GM19240 (cell line): ENCODE results near the gene CHSY1.
"Not testable (repeated sequence)": the region's sequence is repeated elsewhere in the genome, so short reads cannot be mapped to it uniquely, and the experiment has no call there.

ENCODE experiments used
- DNase-seq: peaks from one replicate; pipeline ENCODE4 v3.0.0; 2011; ENCODE audit warnings: low spot score; ENCODE audit not compliant: insufficient read length

The CHSY1 gene

GRCh38 chr15:101246391-101246790, 5.5 kb downstream of the CHSY1 start:
- DNase-seq: no peak

DNA sequence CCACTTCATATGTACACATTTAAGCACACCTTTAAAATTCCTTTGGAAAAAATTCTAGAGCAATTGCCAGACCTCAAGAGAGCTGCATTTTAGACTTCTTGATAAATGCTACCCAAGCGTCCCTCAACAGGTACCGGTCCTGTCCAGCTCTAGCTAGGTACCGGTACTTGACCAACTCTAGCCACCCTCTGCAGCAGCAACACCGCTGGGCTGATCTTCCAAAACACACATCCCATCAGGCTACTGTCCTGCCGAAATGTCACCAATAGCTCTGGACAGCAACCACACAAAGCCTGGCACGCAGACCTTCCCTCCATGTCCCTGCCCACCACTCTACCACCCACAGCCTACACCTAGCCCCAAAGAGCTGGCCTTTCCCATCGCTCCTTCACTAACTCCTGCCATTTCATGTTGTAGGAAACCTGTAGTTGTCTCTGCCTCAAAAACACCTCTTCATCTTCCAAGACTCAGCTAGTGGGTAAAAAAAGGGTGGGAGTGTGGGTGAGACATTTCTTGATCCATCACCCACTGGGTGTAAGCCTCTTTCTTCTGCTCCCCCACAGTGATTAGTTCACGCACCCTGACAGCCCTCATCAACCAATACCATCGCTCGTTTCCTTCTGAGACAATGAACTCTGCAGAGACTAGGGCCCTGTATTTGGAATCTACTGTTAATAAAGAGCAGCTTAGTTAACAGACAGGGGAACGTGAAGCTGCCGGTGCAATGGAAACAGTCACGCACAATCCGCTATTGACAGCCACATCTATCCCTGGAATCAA, 6.8 kb downstream of the CHSY1 start:
- DNase-seq: no peak

- DNase-seq: no peak
Observed at GRCh38 chr15:101244036-101244781, 7.6 kb downstream of the CHSY1 start.

GRCh38 chr15:101243420-101243819, 8.4 kb downstream of the CHSY1 start:
- DNase-seq: no peak

GRCh38 chr15:101242999-101243336, 8.9 kb downstream of the CHSY1 start:
- no peak for DNase-seq

- no peak for DNase-seq
Observed at GRCh38 chr15:101242160-101242998, 9.5 kb downstream of the CHSY1 start.

GRCh38 chr15:101240358-101240757, 11.5 kb downstream of the CHSY1 start:
- no peak for DNase-seq

DNA sequence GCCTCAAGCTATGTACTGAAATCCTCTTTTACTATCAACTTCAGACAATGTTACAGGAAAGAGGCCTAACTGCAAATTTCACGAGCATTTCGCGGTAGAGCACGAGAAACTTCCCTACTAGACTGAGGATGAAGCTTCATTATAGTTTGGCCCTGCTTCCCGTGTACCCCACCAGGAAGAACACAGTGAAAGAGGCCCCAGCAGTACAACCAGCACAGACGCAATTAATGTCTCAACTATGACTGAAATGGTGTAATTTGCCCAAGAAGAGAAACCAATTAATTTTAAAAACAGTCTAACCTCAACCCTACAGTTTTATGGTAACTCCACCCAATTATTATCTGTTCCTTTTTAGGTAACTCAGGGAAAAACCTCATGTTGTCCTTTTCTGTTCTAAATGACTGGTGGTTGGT, 12.1 kb downstream of the CHSY1 start:
- no peak for DNase-seq

GRCh38 chr15:101237251-101237650, 14.6 kb downstream of the CHSY1 start:
- no peak for DNase-seq

- no peak for DNase-seq
Observed at GRCh38 chr15:101233651-101234280, 18.1 kb downstream of the CHSY1 start.

DNA sequence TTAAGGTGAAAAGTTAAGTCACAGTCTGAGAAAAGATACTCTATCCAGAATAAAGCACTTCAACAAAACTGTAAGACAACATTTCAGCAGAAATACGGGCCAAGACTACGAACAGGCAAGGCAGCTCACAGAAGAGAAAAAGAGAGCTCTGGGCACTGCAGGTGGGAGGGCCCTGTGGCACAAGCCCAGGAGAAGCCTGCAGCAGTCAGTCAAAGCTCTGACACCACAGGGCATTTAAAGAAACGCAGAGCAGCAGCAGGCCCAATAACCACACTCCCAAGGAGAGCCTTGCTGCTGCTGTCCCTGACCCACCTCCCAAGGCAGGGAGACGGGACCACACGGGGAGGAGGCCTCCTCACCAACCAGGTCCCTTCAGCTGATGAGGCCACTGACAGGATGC, 19.2 kb downstream of the CHSY1 start:
- DNase-seq: no peak

GRCh38 chr15:101228313-101228712, 23.5 kb downstream of the CHSY1 start:
- no peak for DNase-seq

DNA sequence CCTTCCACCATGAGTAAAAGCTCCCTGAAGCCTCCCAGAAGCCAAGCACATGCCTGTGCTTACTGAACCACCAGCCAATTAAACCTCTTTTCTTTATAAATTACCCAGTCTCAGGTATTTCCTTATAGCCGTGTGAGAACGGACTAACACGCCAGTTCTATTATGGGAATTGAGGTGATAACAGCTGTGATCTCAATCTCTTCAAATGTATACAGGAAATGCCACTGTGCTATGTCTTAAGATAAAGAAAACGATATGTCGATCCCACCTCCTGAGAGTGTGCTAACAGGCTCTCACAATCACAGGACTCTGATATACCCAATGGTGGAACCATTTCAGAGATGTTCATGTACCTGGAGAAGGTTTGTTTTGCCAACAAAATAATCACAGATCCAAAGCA, 26.2 kb downstream of the CHSY1 start:
- DNase-seq: no peak

- DNase-seq: no peak
Observed at GRCh38 chr15:101221902-101222301, 29.9 kb downstream of the CHSY1 start.

- no peak for DNase-seq
Observed at GRCh38 chr15:101220060-101220459, 31.8 kb downstream of the CHSY1 start.

- no peak for DNase-seq
Observed at GRCh38 chr15:101219441-101219840, 32.4 kb downstream of the CHSY1 start.

- no peak for DNase-seq
Observed at GRCh38 chr15:101217446-101217845, 34.4 kb downstream of the CHSY1 start.

DNA sequence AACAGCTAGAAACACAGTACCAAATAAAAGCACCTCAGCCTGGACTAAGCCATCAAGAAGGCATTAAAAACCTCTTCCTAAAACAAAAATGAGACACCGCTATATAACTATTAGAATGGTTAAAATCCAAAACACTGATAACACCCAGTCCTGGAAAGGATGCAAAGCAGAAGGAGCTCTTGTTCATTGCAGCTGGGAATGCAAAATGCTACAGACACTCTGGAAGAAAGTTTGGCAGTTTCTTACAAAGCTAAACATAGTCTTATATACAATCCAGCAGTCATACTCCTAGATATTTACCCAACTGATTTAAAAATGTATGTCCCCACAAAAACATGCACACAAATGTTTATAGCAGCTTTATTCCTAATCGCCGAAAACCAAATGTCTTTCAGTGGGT, 35.7 kb downstream of the CHSY1 start:
- DNase-seq: no peak

DNA sequence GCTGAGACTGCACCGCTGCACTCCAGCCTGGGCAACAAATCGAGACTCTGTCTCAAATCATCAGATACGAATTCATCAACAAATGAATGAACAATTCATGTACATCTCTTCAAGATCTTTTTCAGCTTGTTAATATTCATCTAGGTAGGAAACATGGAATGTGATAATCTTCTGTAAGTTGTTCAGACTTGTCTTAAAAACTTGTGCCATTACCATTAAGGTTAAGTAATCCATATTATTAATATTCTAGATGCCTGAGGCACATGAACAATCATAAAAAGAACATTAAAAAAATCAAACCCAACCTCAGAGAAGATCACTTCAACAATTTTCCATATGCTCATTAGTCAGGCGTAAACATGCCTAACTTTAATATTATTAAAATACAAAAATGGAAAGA, 36.2 kb downstream of the CHSY1 start:
- DNase-seq: no peak

DNA sequence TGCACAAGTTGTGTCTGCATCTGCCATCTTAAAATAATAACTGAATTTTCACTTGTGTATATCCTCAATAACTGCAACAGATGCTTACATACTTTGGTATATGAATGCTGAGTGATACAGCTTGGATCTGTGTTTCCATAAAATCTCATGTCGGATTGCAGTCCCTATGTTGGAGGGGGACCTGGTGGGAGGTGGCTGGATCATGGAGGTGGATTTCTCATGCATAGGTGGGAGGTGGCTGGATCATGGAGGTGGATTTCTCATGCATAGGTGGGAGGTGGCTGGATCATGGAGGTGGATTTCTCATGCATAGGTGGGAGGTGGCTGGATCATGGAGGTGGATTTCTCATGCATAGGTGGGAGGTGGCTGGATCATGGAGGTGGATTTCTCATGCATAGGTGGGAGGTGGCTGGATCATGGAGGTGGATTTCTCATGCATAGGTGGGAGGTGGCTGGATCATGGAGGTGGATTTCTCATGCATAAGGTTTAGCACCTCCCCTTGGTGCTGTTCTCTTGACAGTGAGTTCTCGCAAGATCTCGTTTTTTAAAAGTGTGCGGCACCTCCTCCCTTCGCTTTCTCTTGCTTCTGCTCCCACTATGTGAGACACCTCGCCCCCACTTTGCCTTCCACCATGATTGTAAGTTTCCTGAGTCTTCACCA, 37.3 kb downstream of the CHSY1 start:
- DNase-seq: not testable (repeated sequence)

- DNase-seq: no peak
Observed at GRCh38 chr15:101213570-101213969, 38.3 kb downstream of the CHSY1 start.
